ENCODE data around the gene FMNL1.
A peak's percentile ranks its signal among the peaks of the same experiment; 100 is the strongest.

The FMNL1 gene

DNA sequence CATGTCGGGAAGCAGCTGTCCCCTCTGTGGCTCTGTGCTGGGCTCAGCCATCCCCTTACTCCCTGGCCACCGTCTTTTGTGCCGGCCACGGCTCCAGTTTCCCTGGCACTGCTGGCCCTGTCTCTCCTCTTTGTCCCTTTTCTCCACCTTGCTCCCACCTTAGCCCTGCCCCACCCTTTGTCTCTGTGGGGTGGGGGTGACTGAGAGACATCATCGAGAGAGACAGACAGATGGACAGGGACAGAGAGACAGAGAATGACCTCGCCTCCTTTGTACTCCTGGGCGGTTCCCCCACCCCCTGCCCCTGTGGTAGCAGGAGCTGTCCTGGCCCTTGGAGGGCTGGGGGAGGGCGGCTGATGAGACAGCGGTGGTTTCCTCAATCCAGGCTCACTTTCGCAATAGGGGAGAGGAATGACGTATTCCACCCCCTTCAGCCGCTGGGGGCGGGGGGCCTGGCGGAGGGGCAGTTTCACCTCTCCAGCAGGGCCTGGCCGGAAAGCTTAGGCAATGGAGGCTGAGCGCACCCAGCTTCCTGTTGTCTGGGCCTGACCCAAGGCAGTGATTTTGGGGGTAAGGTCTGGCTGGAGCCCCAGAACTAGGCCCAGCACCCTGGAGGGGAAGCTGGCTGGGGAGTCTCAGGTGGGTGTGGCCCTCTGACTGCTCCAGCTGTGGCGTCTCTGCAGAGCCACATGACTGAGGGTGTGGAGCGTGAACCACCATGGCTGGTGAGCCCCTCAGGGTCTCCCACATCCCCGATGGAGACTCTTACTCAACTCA, 7.3 kb downstream of the FMNL1 start:
- H3K27me3 ChIP-seq (ENCODE audit: insufficient read depth, insufficient read length) = peaks cover 10% of the 10 kb centered on the region
- no peaks in the 10 kb centered on the region for H3K36me3 ChIP-seq (ENCODE audit: insufficient read depth, insufficient read length, low read length)
- TF ChIP-seq ZNF274 (IDR thresholded peaks at IDR 0.05; ENCODE audit: low read depth, low read length) (no peak), YY1 (IDR thresholded peaks at IDR 0.05; ENCODE audit: insufficient read depth, insufficient read length) (no peak), SUZ12 (IDR thresholded peaks at IDR 0.05; ENCODE audit: extremely low read depth, insufficient read depth, insufficient read length) (no peak)
- DNase-seq (ENCODE audit: low read depth, low spot score) = no peak
- no peak overlapping the region for H3K4me3 ChIP-seq (ENCODE audit: insufficient read length, low read depth)
- H3K9ac ChIP-seq (ENCODE audit: insufficient read length, low read depth) = peak overlapping the region; percentile 54
- H3K4me1 ChIP-seq (ENCODE audit: insufficient read depth, insufficient read length) = peaks cover 47% of the 10 kb centered on the region
- H3K9me3 ChIP-seq (ENCODE audit: insufficient read depth, low read length) = no peaks in the 10 kb centered on the region

DNA sequence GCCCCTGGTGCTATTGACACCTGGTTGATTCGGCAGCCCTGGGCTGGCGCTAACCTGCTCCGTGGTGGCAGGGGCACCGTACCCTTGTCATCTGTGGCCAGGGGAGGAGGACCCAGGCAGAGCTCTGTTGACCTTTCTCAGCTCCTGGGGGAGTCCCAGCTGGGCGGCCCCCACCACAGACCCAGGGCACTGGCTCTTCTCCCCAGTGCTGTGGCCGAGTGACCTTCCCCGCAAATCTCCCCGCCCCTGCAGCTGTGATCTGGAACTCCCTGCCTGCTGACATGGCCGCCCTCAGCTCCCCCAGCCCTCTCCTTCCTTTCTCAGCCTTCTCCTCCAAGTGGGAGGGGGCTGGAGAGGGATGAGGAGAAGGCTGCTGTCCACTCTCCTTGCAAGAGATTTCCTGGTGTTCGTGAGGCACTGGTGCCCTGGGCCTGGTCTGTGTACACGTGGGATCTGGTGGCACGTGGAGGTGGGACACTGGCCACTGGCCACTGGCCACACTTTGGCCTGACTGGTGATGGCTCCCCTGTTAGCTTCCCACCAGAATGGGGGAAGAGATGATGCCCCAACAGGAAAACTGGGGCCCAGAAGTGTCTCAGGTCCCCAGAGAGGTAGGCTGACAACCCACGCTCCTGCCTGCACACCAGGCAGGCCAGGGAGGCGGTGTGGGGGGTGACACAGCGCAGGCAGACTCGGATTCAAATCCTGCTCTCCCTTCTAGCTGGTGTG, 8.2 kb downstream of the FMNL1 start:
- peak overlapping the region; percentile 54 for H3K9ac ChIP-seq (ENCODE audit: insufficient read length, low read depth)

GRCh38 chr17:45230410-45230786, 8.7 kb downstream of the FMNL1 start:
- TF ChIP-seq YY1 (IDR thresholded peaks at IDR 0.05; ENCODE audit: insufficient read depth, insufficient read length) (no peak), ZNF274 (IDR thresholded peaks at IDR 0.05; ENCODE audit: low read depth, low read length) (no peak), SUZ12 (IDR thresholded peaks at IDR 0.05; ENCODE audit: extremely low read depth, insufficient read depth, insufficient read length) (no peak)
- Histone ChIP-seq H3K9ac (ENCODE audit: insufficient read length, low read depth) (no peak overlapping the region), H3K27me3 (ENCODE audit: insufficient read depth, insufficient read length) (peaks cover 8% of the 10 kb centered on the region), H3K4me1 (ENCODE audit: insufficient read depth, insufficient read length) (peaks cover 44% of the 10 kb centered on the region), H3K9me3 (ENCODE audit: insufficient read depth, low read length) (no peaks in the 10 kb centered on the region), H3K36me3 (ENCODE audit: insufficient read depth, insufficient read length, low read length) (no peaks in the 10 kb centered on the region), H3K4me3 (ENCODE audit: insufficient read length, low read depth) (no peak overlapping the region)
- DNase-seq (ENCODE audit: low read depth, low spot score) = no peak

More for the DNA sequence above, 8.2 kb downstream of the FMNL1 start:
- no peaks in the 10 kb centered on the region for H3K36me3 ChIP-seq (ENCODE audit: insufficient read depth, insufficient read length, low read length)
- DNase-seq (ENCODE audit: low read depth, low spot score) = no peak
- no peaks in the 10 kb centered on the region for H3K9me3 ChIP-seq (ENCODE audit: insufficient read depth, low read length)
- TF ChIP-seq YY1 (IDR thresholded peaks at IDR 0.05; ENCODE audit: insufficient read depth, insufficient read length) (no peak), SUZ12 (IDR thresholded peaks at IDR 0.05; ENCODE audit: extremely low read depth, insufficient read depth, insufficient read length) (no peak), ZNF274 (IDR thresholded peaks at IDR 0.05; ENCODE audit: low read depth, low read length) (no peak)
- peaks cover 5% of the 10 kb centered on the region for H3K27me3 ChIP-seq (ENCODE audit: insufficient read depth, insufficient read length)
- no peak overlapping the region for H3K4me3 ChIP-seq (ENCODE audit: insufficient read length, low read depth)
- H3K4me1 ChIP-seq (ENCODE audit: insufficient read depth, insufficient read length) = peaks cover 47% of the 10 kb centered on the region

- Histone ChIP-seq H3K4me3 (ENCODE audit: insufficient read length, low read depth) (no peak overlapping the region), H3K27me3 (ENCODE audit: insufficient read depth, insufficient read length) (peaks cover 5% of the 10 kb centered on the region), H3K4me1 (ENCODE audit: insufficient read depth, insufficient read length) (peaks cover 41% of the 10 kb centered on the region), H3K9ac (ENCODE audit: insufficient read length, low read depth) (peak overlapping the region; percentile 28), H3K36me3 (ENCODE audit: insufficient read depth, insufficient read length, low read length) (no peaks in the 10 kb centered on the region), H3K9me3 (ENCODE audit: insufficient read depth, low read length) (no peaks in the 10 kb centered on the region)
- no peak for TF ChIP-seq YY1 (IDR thresholded peaks at IDR 0.05; ENCODE audit: insufficient read depth, insufficient read length)
- no peak for TF ChIP-seq ZNF274 (IDR thresholded peaks at IDR 0.05; ENCODE audit: low read depth, low read length)
- no peak for TF ChIP-seq SUZ12 (IDR thresholded peaks at IDR 0.05; ENCODE audit: extremely low read depth, insufficient read depth, insufficient read length)
- DNase-seq (ENCODE audit: low read depth, low spot score) = no peak
Observed at GRCh38 chr17:45230787-45231480, 9.2 kb downstream of the FMNL1 start.

DNA sequence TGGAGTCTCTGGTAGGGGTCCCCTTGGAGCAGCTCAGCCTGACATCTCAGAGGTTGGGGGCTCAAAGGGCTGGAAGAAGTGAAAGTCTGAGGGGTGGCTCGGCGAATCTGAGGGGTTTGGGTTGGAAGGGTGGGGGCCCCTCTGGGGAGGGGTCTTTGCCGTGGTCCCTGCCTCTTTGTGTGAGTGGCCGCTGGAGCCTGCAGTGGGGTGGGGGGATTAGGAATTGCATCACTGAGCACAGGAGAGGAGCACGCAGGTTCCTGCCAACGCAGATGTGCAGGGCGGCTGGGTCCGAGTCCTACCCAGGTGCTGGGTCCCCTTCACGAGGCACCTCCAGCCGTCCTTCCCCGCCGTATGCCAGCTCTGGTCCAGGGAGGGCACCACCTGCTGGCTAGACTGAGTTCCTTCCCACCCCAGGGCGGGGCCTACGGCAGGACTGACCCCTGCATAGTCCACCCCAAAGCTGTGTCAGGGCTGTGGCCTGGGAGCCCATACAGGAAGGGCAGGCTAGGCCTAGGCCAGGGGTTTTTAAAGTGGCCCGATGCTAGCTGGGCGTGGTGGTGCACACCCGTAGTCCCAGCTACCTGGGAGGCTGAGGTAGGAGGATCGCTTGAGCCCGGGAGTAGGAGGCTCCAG, 9.9 kb downstream of the FMNL1 start:
- H3K27me3 ChIP-seq (ENCODE audit: insufficient read depth, insufficient read length) = peaks cover 5% of the 10 kb centered on the region
- no peaks in the 10 kb centered on the region for H3K36me3 ChIP-seq (ENCODE audit: insufficient read depth, insufficient read length, low read length)
- H3K9me3 ChIP-seq (ENCODE audit: insufficient read depth, low read length) = no peaks in the 10 kb centered on the region
- TF ChIP-seq SUZ12 (IDR thresholded peaks at IDR 0.05; ENCODE audit: extremely low read depth, insufficient read depth, insufficient read length) (no peak), ZNF274 (IDR thresholded peaks at IDR 0.05; ENCODE audit: low read depth, low read length) (no peak)
- peak overlapping the region; percentile 28 for H3K9ac ChIP-seq (ENCODE audit: insufficient read length, low read depth)
- H3K4me3 ChIP-seq (ENCODE audit: insufficient read length, low read depth) = no peak overlapping the region
- DNase-seq (ENCODE audit: low read depth, low spot score) = no peak
- H3K4me1 ChIP-seq (ENCODE audit: insufficient read depth, insufficient read length) = peaks cover 43% of the 10 kb centered on the region

- H3K4me3 ChIP-seq (ENCODE audit: insufficient read length, low read depth) = no peak overlapping the region
Observed at GRCh38 chr17:45232514-45233422, 11.1 kb downstream of the FMNL1 start.

More at GRCh38 chr17:45232514-45233422, 11.1 kb downstream of the FMNL1 start:
- no peaks in the 10 kb centered on the region for H3K36me3 ChIP-seq (ENCODE audit: insufficient read depth, insufficient read length, low read length)
- TF ChIP-seq SUZ12 (IDR thresholded peaks at IDR 0.05; ENCODE audit: extremely low read depth, insufficient read depth, insufficient read length) (no peak), YY1 (IDR thresholded peaks at IDR 0.05; ENCODE audit: insufficient read depth, insufficient read length) (no peak), ZNF274 (IDR thresholded peaks at IDR 0.05; ENCODE audit: low read depth, low read length) (no peak)
- peak overlapping the region; percentile 23 for H3K9ac ChIP-seq (ENCODE audit: insufficient read length, low read depth)
- H3K9me3 ChIP-seq (ENCODE audit: insufficient read depth, low read length) = no peaks in the 10 kb centered on the region
- no peak for DNase-seq (ENCODE audit: low read depth, low spot score)
- H3K4me1 ChIP-seq (ENCODE audit: insufficient read depth, insufficient read length) = peaks cover 43% of the 10 kb centered on the region
- H3K27me3 ChIP-seq (ENCODE audit: insufficient read depth, insufficient read length) = peaks cover 5% of the 10 kb centered on the region
